Astrocyte (in vitro differentiated cells and primary cell): Measurements from ENCODE around the gene MRPL3. TPM values are rescaled to one million over a fixed set of nuclear protein-coding genes. Genes with fewer than 3 reads are reported as not detected.

Experiments used
- DNase-seq: peaks from one replicate; pipeline ENCODE4 v3.0.0-alpha.2; 2010; ENCODE audit warnings: low read depth
- FAIRE-seq: peaks from 2 replicates; lab custom pipeline; 2011; peaks lifted over from hg19 to GRCh38; lab: Jason Lieb, UNC
- H2AFZ ChIP-seq: 2 replicates; pipeline ENCODE4 v1.6.0; 2012; ENCODE audit warnings: low read depth, low read length, inconsistent platforms
- H3K27ac ChIP-seq: 2 replicates; pipeline ENCODE4 v1.5.1; 2011; ENCODE audit warnings: low read depth, low read length, inconsistent platforms
- H3K27me3 ChIP-seq: 2 replicates; pipeline ENCODE4 v1.6.0; 2011; ENCODE audit warnings: low read length, inconsistent platforms; ENCODE audit not compliant: insufficient read depth
- H3K36me3 ChIP-seq: 2 replicates; pipeline ENCODE4 v1.5.1; 2011; ENCODE audit warnings: low read length, inconsistent platforms; ENCODE audit not compliant: insufficient read depth
- H3K4me1 ChIP-seq: 2 replicates; pipeline ENCODE4 v1.5.1; 2011; ENCODE audit warnings: low read length, inconsistent platforms; ENCODE audit not compliant: insufficient read depth
- H3K4me2 ChIP-seq: 2 replicates; pipeline ENCODE4 v1.6.0; 2012; ENCODE audit warnings: low read length, inconsistent platforms
- H3K4me3 ChIP-seq: 2 replicates; pipeline ENCODE4 v1.5.1; 2011; ENCODE audit warnings: low read depth, mild to moderate bottlenecking, low read length, inconsistent platforms; ENCODE audit not compliant: insufficient read depth
- H3K79me2 ChIP-seq: 2 replicates; pipeline ENCODE4 v1.6.0; 2012; ENCODE audit warnings: mild to moderate bottlenecking, low read length, inconsistent platforms; ENCODE audit not compliant: insufficient read depth
- H3K9ac ChIP-seq: 2 replicates; pipeline ENCODE4 v1.6.0; 2012; ENCODE audit warnings: mild to moderate bottlenecking, low read length, inconsistent platforms
- H3K9me3 ChIP-seq: 2 replicates; pipeline ENCODE4 v1.5.1; 2012; ENCODE audit warnings: low read depth, mild to moderate bottlenecking, low read length, inconsistent platforms; ENCODE audit not compliant: insufficient read depth
- H4K20me1 ChIP-seq: 2 replicates; pipeline ENCODE4 v1.6.0; 2012; ENCODE audit warnings: low read length, inconsistent platforms; ENCODE audit not compliant: insufficient read depth
- H3K27ac Mint-ChIP-seq: one replicate; pipeline ENCODE4 v1.8.0; 2021; ENCODE audit warnings: mild to moderate bottlenecking, mixed read lengths; ENCODE audit not compliant: unreplicated experiment
- H3K27me3 Mint-ChIP-seq: one replicate; pipeline ENCODE4 v1.8.0; 2021; ENCODE audit warnings: low read depth, mixed read lengths; ENCODE audit not compliant: unreplicated experiment
- H3K36me3 Mint-ChIP-seq: one replicate; pipeline ENCODE4 v1.8.0; 2021; ENCODE audit warnings: low read depth, mixed read lengths; ENCODE audit not compliant: unreplicated experiment
- H3K4me1 Mint-ChIP-seq: one replicate; pipeline ENCODE4 v1.8.0; 2021; ENCODE audit warnings: low read depth, mixed read lengths; ENCODE audit not compliant: unreplicated experiment
- H3K4me3 Mint-ChIP-seq: one replicate; pipeline ENCODE4 v1.8.0; 2021; ENCODE audit warnings: mild to moderate bottlenecking, moderate library complexity, mixed read lengths; ENCODE audit not compliant: unreplicated experiment
- H3K9me3 Mint-ChIP-seq: one replicate; pipeline ENCODE4 v1.8.0; 2021; ENCODE audit warnings: mild to moderate bottlenecking, mixed read lengths; ENCODE audit not compliant: unreplicated experiment
- EZH2 ChIP-seq: IDR thresholded peaks from 2 replicates; pipeline ENCODE4 v1.6.1; 2012; ENCODE audit warnings: mild to moderate bottlenecking, low read length, inconsistent platforms; ENCODE audit not compliant: insufficient read depth
- total RNA-seq: library from RNA; stranded (reverse); gene quantifications from 2 replicates; pipeline ENCODE4 v1.2.1, GENCODE V29; 2021
- TF ChIP-seq, protein P1 (sequence below): IDR thresholded peaks from 2 replicates; pipeline ENCODE4 v1.5.1; 2011; ENCODE audit warnings: low read depth, mild to moderate bottlenecking, inconsistent platforms, low read length, moderate library complexity; ENCODE audit not compliant: insufficient read depth

Gene MRPL3
- total RNA-seq, 1 donor from 2014 or later = 76.1 TPM

DNA sequence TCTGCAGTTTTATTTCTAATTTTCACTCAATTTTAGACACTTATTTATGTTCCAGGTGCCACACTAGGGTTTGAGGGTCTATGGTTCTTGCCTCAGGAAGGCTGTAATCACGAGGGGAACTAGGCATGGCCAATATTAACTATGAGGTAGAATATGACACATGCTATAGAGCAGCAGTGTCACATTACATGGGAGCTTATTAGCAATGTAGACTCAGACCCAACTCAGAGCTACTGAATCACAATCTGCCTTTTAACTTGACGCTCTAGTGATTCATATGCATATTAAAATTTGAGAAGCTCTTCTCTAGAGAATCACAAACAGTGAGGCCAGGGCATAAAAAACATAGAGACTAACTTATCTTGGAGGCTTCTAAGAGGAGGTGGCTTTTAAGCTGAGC is 32.8 kb upstream of the MRPL3 start:
- no peak for FAIRE-seq
- H3K4me2 ChIP-seq = no peak overlapping the region

DNA sequence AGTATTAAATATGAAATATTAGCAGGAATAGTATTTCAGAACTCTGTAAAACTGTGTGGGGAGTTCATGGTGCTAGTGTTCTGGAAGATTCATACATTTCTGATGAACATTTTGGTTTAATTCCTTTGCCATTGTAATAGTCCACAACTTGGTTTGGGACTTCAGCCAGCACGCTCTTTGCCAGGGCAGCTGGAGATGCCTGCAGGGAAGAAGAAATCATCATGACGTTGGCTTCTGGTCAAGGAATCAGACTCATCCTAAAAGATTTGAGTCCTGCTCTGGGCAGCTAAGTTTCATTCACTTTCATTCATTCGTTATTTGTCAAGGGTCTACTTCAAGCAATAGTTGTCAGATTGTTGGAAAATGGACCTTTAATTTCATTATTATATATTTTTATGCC is 32.4 kb upstream of the MRPL3 start:
- H3K4me2 ChIP-seq = no peak overlapping the region
- Mint-ChIP-seq H3K4me3 (no peak overlapping the region), H3K4me1 (peaks cover 5% of the 10 kb centered on the region)

More for the DNA sequence above, 32.8 kb upstream of the MRPL3 start:
- Histone ChIP-seq H3K9me3 (no peaks in the 10 kb centered on the region), H3K36me3 (no peaks in the 10 kb centered on the region), H3K79me2 (no peaks in the 10 kb centered on the region), H4K20me1 (no peaks in the 10 kb centered on the region), H3K4me3 (no peak overlapping the region), H3K4me1 (no peaks in the 10 kb centered on the region), H2AFZ (no peak overlapping the region), H3K9ac (no peak overlapping the region), H3K27me3 (no peaks in the 10 kb centered on the region), H3K27ac (no peak overlapping the region)
- peaks cover 2% of the 10 kb centered on the region for H3K9me3 Mint-ChIP-seq
- H3K27me3 Mint-ChIP-seq = no peaks in the 10 kb centered on the region
- H3K36me3 Mint-ChIP-seq = no peaks in the 10 kb centered on the region
- peaks cover 10% of the 10 kb centered on the region for H3K4me1 Mint-ChIP-seq
- no peak overlapping the region for H3K27ac Mint-ChIP-seq
- no peak overlapping the region for H3K4me3 Mint-ChIP-seq
- no peak for TF ChIP-seq EZH2
- TF ChIP-seq, protein P1, sequence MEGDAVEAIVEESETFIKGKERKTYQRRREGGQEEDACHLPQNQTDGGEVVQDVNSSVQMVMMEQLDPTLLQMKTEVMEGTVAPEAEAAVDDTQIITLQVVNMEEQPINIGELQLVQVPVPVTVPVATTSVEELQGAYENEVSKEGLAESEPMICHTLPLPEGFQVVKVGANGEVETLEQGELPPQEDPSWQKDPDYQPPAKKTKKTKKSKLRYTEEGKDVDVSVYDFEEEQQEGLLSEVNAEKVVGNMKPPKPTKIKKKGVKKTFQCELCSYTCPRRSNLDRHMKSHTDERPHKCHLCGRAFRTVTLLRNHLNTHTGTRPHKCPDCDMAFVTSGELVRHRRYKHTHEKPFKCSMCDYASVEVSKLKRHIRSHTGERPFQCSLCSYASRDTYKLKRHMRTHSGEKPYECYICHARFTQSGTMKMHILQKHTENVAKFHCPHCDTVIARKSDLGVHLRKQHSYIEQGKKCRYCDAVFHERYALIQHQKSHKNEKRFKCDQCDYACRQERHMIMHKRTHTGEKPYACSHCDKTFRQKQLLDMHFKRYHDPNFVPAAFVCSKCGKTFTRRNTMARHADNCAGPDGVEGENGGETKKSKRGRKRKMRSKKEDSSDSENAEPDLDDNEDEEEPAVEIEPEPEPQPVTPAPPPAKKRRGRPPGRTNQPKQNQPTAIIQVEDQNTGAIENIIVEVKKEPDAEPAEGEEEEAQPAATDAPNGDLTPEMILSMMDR = no peak
- DNase-seq = peak; percentile 66

DNA sequence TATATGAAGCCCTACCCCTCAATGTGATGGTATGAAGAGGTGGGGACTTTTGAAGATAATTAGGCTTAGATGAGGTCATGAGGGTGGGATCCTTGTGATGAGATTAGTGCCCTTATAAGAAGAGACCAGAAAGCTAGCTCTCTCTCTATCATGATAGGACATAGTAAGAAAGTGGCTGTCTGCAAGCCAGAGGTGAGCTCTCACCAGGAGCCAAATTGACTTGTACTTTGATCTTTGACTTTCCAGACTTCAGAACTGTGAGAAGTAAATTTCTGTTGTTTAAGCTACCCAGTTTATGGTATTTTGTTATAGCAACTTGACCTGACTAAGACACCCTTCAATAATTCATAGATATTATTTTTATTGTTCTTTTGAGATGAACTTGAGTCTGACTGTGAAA is 29.9 kb upstream of the MRPL3 start:
- Mint-ChIP-seq H3K4me1 (no peaks in the 10 kb centered on the region), H3K9me3 (no peaks in the 10 kb centered on the region), H3K27me3 (peaks cover 3% of the 10 kb centered on the region), H3K27ac (no peak overlapping the region), H3K36me3 (no peaks in the 10 kb centered on the region), H3K4me3 (no peak overlapping the region)
- no peak for FAIRE-seq
- no peak for TF ChIP-seq EZH2
- TF ChIP-seq, protein P1 = no peak
- H3K27ac ChIP-seq = no peak overlapping the region
- H3K27me3 ChIP-seq = no peaks in the 10 kb centered on the region
- no peak overlapping the region for H2AFZ ChIP-seq
- H3K4me1 ChIP-seq = no peaks in the 10 kb centered on the region
- no peaks in the 10 kb centered on the region for H4K20me1 ChIP-seq
- H3K4me3 ChIP-seq = no peak overlapping the region
- H3K9me3 ChIP-seq = no peaks in the 10 kb centered on the region
- no peaks in the 10 kb centered on the region for H3K79me2 ChIP-seq
- no peaks in the 10 kb centered on the region for H3K36me3 ChIP-seq
- H3K9ac ChIP-seq = no peak overlapping the region
- DNase-seq = no peak
- H3K4me2 ChIP-seq = no peak overlapping the region

More for the DNA sequence above, 32.4 kb upstream of the MRPL3 start:
- H3K27ac Mint-ChIP-seq = no peak overlapping the region
- H3K27me3 Mint-ChIP-seq = no peaks in the 10 kb centered on the region
- TF ChIP-seq EZH2 = no peak
- TF ChIP-seq, protein P1 = no peak
- H3K36me3 Mint-ChIP-seq = no peaks in the 10 kb centered on the region
- no peak overlapping the region for H3K9ac ChIP-seq
- no peaks in the 10 kb centered on the region for H3K36me3 ChIP-seq
- H3K27ac ChIP-seq = no peak overlapping the region
- no peaks in the 10 kb centered on the region for H3K27me3 ChIP-seq
- no peaks in the 10 kb centered on the region for H4K20me1 ChIP-seq
- H2AFZ ChIP-seq = no peak overlapping the region
- H3K79me2 ChIP-seq = no peaks in the 10 kb centered on the region
- no peaks in the 10 kb centered on the region for H3K4me1 ChIP-seq
- H3K9me3 Mint-ChIP-seq = peaks cover 2% of the 10 kb centered on the region
- no peaks in the 10 kb centered on the region for H3K9me3 ChIP-seq
- no peak overlapping the region for H3K4me3 ChIP-seq
- peak; percentile 44 for DNase-seq
- no peak for FAIRE-seq
